Measurements from ENCODE around the gene RGSL1. TPM values are rescaled to one million over a fixed set of nuclear protein-coding genes. Genes with fewer than 3 reads are reported as not detected.
A peak's percentile ranks its signal among the peaks of the same experiment; 100 is the strongest.

Gene RGSL1
- polyA plus RNA-seq, 1 experiment = not detected

- ChIA-PET POLR2A (no interaction called here), CTCF (interaction anchor here (1.2 to 2.8 kb wide), 5 partner anchors 9 to 198 kb away, joined by 3 to 8 read pairs (median 7); no protein-coding TSS in a partner anchor)
- H3K27me3 ChIP-seq (ENCODE audit: control insufficient read depth, insufficient read depth, low read length) = peaks cover 1% of the 10 kb centered on the region; the same call in 1 of the 2 replicates
- H3K4me3 ChIP-seq (ENCODE audit: low read depth, low read length) = peak within 1 kb of the TSS; percentile 67
- TF ChIP-seq CTCF (IDR thresholded peaks at IDR 0.05; ENCODE audit: insufficient read depth, low read depth, low read length) = no peak
- H3K36me3 ChIP-seq (ENCODE audit: control insufficient read depth, insufficient read depth, low read length) = no peaks in the 10 kb centered on the region
- DNase-seq (ENCODE audit: low read depth) = peak; percentile 16
Measured at GRCh38 chr1:182588500-182589396, 138.8 kb downstream of the RGSL1 start, which contains the start of gene RNASEL. Gene RNASEL, minus strand, starts transcription at chr1:182589256. Its CDS starts 2,450 bp downstream, at chr1:182586806.

- no peak for DNase-seq (ENCODE audit: low read depth)
- H3K36me3 ChIP-seq (ENCODE audit: control insufficient read depth, insufficient read depth, low read length) = no peaks in the 10 kb centered on the region
- TF ChIP-seq CTCF (IDR thresholded peaks at IDR 0.05; ENCODE audit: insufficient read depth, low read depth, low read length) = no peak
- H3K4me3 ChIP-seq (ENCODE audit: low read depth, low read length) = no peak overlapping the region
- ChIA-PET POLR2A (no interaction called here), CTCF (interaction anchor here (1.2 to 2.2 kb wide), 4 partner anchors 9 to 197 kb away, joined by 3 to 7 read pairs (median 6); no protein-coding TSS in a partner anchor)
- peaks cover 1% of the 10 kb centered on the region; the same call in 1 of the 2 replicates for H3K27me3 ChIP-seq (ENCODE audit: control insufficient read depth, insufficient read depth, low read length)
Measured at GRCh38 chr1:182589520-182589919, 139.6 kb downstream of the RGSL1 start.

- CTCF ChIA-PET = interaction anchor here (1.2 to 2.2 kb wide), 3 partner anchors 9 to 197 kb away, joined by 3 to 7 read pairs (median 7); no protein-coding TSS in a partner anchor
- DNase-seq (ENCODE audit: low read depth) = no peak
- POLR2A ChIA-PET = no interaction called here
- Histone ChIP-seq H3K4me3 (ENCODE audit: low read depth, low read length) (no peak overlapping the region), H3K27me3 (ENCODE audit: control insufficient read depth, insufficient read depth, low read length) (peaks cover 1% of the 10 kb centered on the region; the same call in 1 of the 2 replicates), H3K36me3 (ENCODE audit: control insufficient read depth, insufficient read depth, low read length) (no peaks in the 10 kb centered on the region)
- TF ChIP-seq CTCF (IDR thresholded peaks at IDR 0.05; ENCODE audit: insufficient read depth, low read depth, low read length) = no peak
Measured at GRCh38 chr1:182589931-182590330, 140.0 kb downstream of the RGSL1 start.

- H3K4me3 ChIP-seq (ENCODE audit: low read depth, low read length) = no peak overlapping the region
- no peak for DNase-seq (ENCODE audit: low read depth)
- peaks cover 5% of the 10 kb centered on the region for H3K27me3 ChIP-seq (ENCODE audit: control insufficient read depth, insufficient read depth, low read length)
- POLR2A ChIA-PET = no interaction called here
- peak; percentile 68 for TF ChIP-seq CTCF (IDR thresholded peaks at IDR 0.05; ENCODE audit: insufficient read depth, low read depth, low read length)
- CTCF ChIA-PET = interaction anchor here (0.6 to 16.9 kb wide), 15 partner anchors 8 to 848 kb away, joined by 3 to 488 read pairs (median 3); partner anchors contain the start of genes NPL and RGS16
- H3K36me3 ChIP-seq (ENCODE audit: control insufficient read depth, insufficient read depth, low read length) = no peaks in the 10 kb centered on the region
Measured at GRCh38 chr1:182595641-182596240, 145.8 kb downstream of the RGSL1 start.

GRCh38 chr1:182596934-182597333 lies 147.0 kb downstream of the RGSL1 start:
- H3K27me3 ChIP-seq (ENCODE audit: control insufficient read depth, insufficient read depth, low read length) = peaks cover 5% of the 10 kb centered on the region
- DNase-seq (ENCODE audit: low read depth) = no peak
- CTCF ChIA-PET = interaction anchor here (0.9 to 16.9 kb wide), 5 partner anchors 18 to 721 kb away, joined by 3 to 488 read pairs (median 4); partner anchors contain the start of gene NPL
- no peaks in the 10 kb centered on the region for H3K36me3 ChIP-seq (ENCODE audit: control insufficient read depth, insufficient read depth, low read length)
- H3K4me3 ChIP-seq (ENCODE audit: low read depth, low read length) = no peak overlapping the region
- POLR2A ChIA-PET = no interaction called here
- TF ChIP-seq CTCF (IDR thresholded peaks at IDR 0.05; ENCODE audit: insufficient read depth, low read depth, low read length) = no peak

Data from BJ (cell line).